GM21360 (cell line): Measurements from ENCODE around the gene PAX8.

Source experiments
- ATAC-seq: cut with Tn5 transposase; IDR thresholded peaks from one replicate; pipeline ENCODE4 v1.9.1; 2021; ENCODE audit warnings: mild to moderate bottlenecking, moderate library complexity; ENCODE audit not compliant: unreplicated experiment

Gene PAX8

GRCh38 chr2:113172721-113173541, 105.8 kb downstream of the PAX8 start:
- ATAC-seq = no peak

- ATAC-seq = no peak
Observed at GRCh38 chr2:113171334-113172075, 107.2 kb downstream of the PAX8 start.

- ATAC-seq = no peak
Observed at GRCh38 chr2:113169586-113169985, 109.1 kb downstream of the PAX8 start.

GRCh38 chr2:113169002-113169530, 109.7 kb downstream of the PAX8 start:
- ATAC-seq = no peak

- ATAC-seq = no peak
Observed at GRCh38 chr2:113167962-113168340, 110.8 kb downstream of the PAX8 start.

GRCh38 chr2:113167115-113167932, 111.4 kb downstream of the PAX8 start:
- no peak for ATAC-seq

- no peak for ATAC-seq
Observed at GRCh38 chr2:113166187-113166645, 112.5 kb downstream of the PAX8 start.
